Ecto neural progenitor cell (in vitro differentiated cells): ENCODE measurements around the gene CDKAL1.
"Not testable (repeated sequence)": the region's sequence is repeated elsewhere in the genome, so short reads cannot be mapped to it uniquely, and the experiment has no call there.

Source experiments
- DNase-seq: peaks from one replicate; pipeline ENCODE4 v3.0.0-alpha.2; 2018; ENCODE audit warnings: low spot score

CDKAL1 gene

DNA sequence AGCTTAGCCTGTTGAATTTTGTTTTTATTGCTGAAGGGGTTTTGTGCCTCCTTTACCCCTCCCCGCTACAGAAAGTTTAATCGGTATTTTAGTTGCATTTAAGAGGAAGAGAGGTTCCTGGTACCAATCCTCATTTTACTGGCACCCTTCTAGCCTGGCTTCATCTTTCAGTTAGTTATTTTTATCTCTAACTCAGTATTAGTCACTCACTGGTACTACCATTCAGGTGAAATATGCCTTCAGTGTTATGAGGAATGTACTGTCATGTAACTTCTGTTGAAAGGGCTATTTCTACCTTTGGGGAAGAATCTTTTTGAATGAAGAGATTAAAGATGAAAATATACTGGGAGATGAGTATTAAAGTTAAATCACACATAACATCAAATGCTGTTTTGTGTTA lies 211.8 kb downstream of the CDKAL1 start:
- no peak for DNase-seq

GRCh38 chr6:20746805-20747558 lies 212.7 kb downstream of the CDKAL1 start:
- DNase-seq, result no peak

GRCh38 chr6:20747991-20748390 lies 213.7 kb downstream of the CDKAL1 start:
- no peak for DNase-seq

DNA sequence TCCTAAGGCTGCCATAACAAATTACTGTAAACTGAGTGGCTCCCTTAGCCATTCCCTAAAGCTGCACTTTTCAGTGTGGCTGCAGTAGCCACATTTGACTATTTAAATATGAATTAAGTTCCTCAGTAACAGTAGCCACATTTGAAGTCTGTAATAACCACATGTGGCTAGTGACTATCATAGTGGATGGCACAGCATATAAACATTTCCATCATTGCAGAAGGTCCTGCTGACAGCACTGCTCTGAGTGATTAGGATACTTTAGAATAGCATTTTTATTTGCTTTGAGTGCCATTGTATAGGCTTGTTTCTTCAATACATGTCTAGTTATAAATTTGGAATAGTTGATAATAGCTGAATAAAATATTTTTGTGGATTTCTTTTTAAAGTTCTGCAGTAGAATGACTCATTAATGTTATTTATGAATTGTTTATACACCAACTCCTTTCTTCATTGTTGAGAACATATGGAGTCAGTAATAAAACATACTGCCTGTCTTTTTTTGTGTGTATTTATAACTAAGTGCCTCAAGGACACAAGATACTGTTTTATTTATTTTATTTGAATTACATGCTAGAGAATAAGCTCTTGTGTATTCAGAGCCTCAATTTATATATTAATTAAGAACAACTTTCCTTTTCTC lies 217.2 kb downstream of the CDKAL1 start:
- DNase-seq, result no peak

GRCh38 chr6:20755631-20756030 lies 221.4 kb downstream of the CDKAL1 start:
- DNase-seq, result no peak

- DNase-seq, result not testable (repeated sequence)
Measured at GRCh38 chr6:20756584-20757147, 222.4 kb downstream of the CDKAL1 start.

DNA sequence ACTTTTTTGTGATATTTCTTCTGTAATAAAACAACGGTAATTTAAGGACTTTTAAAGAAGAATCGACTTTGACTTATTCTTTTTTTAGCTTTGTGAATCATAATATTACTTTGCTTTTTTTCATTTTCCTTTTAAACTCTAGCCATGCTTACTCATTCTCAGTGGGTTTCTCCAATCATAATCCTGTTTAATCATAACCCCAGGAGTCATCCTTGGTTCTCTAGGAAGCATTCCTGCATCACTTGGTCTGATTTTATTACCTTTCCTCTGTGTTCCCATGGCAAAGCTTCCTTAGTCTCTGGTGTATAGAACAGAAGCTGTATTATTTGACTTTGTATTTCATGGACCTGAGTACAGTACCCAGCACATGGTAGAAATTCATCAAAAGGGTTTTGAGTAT lies 223.5 kb downstream of the CDKAL1 start:
- no peak for DNase-seq

- no peak for DNase-seq
Measured at GRCh38 chr6:20763296-20763695, 229.0 kb downstream of the CDKAL1 start.

DNA sequence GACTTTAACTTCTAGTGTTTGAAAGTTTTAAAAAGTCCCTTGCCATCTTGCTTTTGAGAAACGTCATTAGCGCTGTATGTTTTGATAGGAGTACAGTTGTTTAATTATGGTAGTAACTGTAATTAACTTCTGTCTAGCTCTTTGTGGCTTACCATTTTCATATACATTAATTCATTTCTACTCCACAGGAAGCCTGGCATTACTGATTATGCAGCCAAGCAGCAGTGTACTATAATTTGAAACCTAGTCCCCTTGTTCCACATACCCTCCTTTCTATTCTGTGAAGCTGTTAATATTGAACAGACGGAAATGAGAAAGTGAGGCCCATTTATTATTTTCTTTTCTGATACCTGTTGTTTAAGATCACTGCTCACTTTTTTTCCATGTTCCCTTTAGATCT lies 235.4 kb downstream of the CDKAL1 start:
- DNase-seq, result no peak

- DNase-seq, result no peak
Measured at GRCh38 chr6:20770773-20771172, 236.5 kb downstream of the CDKAL1 start.

DNA sequence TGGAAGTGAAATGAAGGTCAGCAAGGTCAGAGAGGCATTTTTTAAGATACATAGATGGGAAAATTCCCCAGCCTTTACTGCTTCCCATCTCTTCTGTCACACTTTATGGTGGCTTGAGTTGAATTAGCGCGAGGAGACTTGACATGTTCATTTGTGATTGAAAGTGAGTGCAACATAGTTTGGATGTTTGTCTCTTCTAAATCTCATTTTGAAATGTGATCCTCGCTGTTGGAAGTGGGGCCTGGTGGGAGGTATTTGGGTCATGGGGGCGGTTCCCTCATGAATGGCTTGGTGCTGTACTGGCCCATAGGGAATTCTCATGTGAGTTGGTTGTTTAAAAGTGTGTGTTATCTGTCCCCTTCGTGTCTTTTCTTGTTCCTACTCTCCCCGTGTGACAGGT lies 237.2 kb downstream of the CDKAL1 start:
- DNase-seq, result no peak

DNA sequence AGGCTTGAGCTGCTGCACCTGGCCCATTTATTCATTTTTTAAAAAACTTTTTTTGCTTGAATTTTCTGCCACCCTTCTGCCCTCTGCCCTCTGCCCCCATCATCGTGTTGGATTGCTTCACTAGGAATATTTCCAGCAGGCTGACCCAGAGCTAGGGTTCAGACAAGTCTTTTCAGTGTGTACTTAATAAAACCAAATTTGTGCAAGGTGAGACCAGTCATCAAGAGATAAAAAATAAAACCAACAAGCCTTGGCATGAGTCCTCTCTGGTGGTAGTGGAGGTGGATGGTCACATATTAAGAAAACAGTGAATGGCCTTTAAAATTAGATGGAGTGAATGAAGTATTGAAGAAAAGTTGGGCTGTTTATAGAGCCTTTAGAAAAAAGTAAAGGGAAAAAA lies 239.6 kb downstream of the CDKAL1 start:
- no peak for DNase-seq

GRCh38 chr6:20775981-20776380 lies 241.7 kb downstream of the CDKAL1 start:
- DNase-seq, result no peak

DNA sequence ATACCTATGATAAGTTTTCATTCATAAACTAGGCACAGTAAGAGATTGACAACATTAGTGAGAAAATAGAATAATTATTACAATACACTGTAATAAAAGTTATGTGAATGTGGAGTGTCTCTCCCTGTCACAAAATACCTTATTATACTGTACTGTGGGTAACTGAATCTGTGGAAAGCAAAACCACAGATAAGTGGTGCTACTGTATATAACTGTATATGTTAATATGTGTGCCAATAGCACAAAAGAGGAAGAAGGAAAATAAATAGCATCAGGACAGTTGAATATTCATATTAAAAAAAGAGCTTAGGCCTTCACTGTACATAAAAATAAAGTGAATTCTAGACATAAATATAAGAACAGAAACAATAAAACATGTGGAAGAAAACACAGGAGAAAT lies 243.5 kb downstream of the CDKAL1 start:
- no peak for DNase-seq

DNA sequence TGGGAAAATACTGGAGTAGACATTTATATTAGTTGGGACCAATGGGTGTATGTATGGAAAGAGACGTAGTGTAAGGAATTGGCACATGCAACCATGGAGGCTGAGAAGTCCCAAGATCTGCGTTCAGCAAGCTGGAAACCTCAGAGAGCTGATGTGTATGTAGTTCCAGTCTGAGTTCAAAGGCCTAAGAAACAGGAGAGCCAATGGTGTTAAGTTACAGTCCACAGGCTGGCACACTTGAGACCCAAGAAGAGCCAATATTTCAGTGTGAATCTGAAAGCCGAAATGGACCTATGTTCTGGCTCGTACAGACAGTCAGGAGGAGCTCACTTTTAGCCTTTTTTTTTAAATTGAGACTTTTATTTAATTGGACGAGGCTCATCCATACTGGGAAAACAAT lies 244.2 kb downstream of the CDKAL1 start:
- no peak for DNase-seq

DNA sequence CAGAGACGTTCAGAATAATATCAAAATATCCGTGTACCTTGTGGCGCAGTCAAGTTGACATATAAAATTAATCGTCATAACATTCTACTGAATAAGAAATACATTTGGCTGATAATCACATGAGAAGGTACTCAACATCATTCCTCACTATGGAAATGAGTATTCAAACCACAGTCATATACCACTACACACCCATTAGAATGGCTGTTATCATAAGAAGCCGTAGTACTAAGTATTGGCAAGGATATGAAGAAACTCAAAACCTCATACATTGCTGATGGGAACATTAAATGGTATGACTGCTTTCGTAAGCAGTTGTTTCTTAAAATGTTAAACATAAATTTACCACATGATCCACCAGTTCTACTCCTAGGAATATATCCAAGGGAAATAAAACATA lies 244.7 kb downstream of the CDKAL1 start:
- no peak for DNase-seq

GRCh38 chr6:20789162-20789561 lies 254.9 kb downstream of the CDKAL1 start:
- no peak for DNase-seq

DNA sequence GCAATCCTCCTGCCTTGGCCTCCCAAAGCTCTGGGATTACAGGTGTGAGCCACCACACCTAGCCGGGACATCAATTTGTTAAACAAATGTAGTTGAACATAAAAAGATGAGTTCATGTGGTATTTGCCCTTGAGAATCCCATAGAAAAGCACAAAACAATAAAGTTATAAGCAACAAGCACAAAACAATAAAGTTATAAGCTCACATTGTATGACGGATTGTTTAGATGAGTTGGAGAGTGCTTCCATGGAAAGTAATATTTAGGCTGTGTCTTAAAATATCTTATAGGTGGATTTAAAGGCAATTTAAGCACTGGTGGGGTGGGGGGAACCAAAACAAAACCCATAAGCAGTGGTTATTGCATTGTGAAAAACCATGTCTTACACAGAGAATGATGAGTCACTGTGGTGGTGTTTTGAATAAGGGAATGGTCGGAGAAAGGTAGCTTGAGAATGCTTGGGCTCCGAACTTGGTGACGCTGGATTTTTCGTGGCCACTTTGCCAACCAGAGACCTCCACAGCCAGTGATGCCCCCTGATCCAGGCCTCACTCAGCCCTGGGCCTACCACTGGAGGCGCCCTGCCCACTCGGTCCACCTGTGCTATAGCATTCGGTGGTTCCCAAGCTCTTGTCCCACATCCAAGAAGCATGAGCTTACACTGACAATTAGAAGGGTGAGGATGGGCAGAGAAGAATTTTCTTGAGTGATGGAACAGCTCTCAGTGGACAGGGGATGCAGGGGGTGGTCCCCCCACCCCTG lies 256.0 kb downstream of the CDKAL1 start:
- no peak for DNase-seq

- no peak for DNase-seq
Measured at GRCh38 chr6:20791074-20791473, 256.8 kb downstream of the CDKAL1 start.

DNA sequence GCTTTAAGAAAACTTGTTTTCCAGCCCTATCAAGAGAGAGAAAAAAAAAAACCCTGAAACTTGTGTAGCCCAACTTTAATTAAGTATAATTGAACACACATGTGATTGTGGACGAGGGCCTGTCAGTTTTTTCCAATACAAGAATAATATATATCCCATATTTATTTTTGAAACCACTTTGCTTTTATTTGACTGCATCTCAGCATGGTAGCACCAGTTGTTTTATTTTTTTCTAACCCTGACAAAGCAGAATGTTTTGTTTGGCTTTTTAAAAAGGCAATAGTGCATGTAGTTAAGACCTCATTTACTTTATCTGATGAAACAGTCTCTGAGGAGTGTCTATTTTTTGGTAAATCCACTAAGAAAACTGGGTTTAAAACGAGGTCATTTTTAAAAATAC lies 257.7 kb downstream of the CDKAL1 start:
- no peak for DNase-seq

- DNase-seq, result no peak
Measured at GRCh38 chr6:20793174-20793573, 258.9 kb downstream of the CDKAL1 start.

DNA sequence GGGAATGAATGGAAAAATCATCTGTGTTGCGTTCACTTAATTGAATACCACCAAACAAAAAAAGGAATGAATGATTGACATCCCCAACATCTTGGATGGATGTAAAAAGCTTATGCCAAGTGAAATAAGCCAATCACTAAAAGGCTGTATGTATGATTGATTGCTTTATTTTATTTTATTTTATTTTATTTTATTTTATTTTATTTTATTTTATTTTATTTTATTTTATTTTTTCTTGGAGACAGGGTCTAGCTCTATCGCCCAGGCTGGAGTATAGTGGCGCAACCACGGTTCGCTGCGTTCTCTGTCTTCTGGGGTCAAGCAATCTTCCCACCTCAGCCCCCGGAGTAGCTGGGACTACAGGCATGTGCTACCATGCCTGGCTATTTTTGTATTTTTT lies 263.3 kb downstream of the CDKAL1 start:
- no peak for DNase-seq

DNA sequence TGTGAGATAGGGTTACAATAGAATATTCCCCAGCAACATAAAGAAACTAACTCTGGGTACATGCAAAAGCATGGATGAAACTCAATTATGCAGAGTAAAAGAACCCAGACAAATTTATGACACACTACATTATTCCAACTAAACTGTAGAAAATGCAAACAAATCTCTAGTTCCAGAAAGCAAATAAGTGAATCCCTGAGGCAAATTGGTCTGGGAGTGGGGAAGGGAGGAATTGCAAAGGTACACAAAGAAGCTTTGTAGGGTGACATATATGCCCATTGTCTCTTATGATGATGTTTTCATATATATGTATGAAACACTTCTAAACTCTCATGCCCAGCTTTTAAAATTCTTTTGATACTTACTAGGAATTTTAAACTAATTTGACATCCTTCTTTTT lies 266.0 kb downstream of the CDKAL1 start:
- DNase-seq, result no peak
